ENCODE results near the gene MPPED2.

Gene MPPED2

DNA sequence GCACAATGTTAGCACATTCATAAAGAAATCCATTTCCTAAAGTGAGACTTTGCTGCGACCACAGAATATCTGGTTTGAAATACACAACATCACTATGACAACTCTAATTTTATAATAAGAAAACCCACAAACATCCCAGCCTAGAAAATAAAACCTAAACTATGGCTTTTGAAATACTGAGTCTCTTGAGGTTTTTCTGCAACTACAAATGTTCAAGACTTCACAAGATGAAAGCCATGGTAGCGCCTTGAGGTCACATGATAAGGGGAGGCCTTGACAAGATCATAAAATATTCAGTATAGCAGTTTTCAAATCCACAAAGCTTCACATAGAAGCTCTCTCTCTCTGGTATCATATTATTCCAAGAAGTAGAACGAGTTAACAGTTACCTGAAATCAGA lies 126.8 kb downstream of the MPPED2 start:
- Histone ChIP-seq H3K27me3 (ENCODE audit: low read depth, low read length) (no peaks in the 10 kb centered on the region), H3K4me2 (ENCODE audit: low read length) (no peak overlapping the region), H3K27ac (ENCODE audit: low read length) (no peak overlapping the region), H3K79me2 (ENCODE audit: low read length) (no peaks in the 10 kb centered on the region), H3K36me3 (replicated peaks; ENCODE audit: low read depth, low read length) (no peaks in the 10 kb centered on the region), H4K20me1 (ENCODE audit: insufficient read depth, low read length) (no peaks in the 10 kb centered on the region), H3K9me3 (ENCODE audit: insufficient read depth, low read length) (no peaks in the 10 kb centered on the region), H2AFZ (ENCODE audit: low read depth, low read length) (no peak overlapping the region), H3K4me1 (ENCODE audit: low read length) (no peaks in the 10 kb centered on the region), H3K9ac (ENCODE audit: low read length) (no peak overlapping the region), H3K4me3 (ENCODE audit: low read length) (no peak overlapping the region)
- TF ChIP-seq, protein P1, sequence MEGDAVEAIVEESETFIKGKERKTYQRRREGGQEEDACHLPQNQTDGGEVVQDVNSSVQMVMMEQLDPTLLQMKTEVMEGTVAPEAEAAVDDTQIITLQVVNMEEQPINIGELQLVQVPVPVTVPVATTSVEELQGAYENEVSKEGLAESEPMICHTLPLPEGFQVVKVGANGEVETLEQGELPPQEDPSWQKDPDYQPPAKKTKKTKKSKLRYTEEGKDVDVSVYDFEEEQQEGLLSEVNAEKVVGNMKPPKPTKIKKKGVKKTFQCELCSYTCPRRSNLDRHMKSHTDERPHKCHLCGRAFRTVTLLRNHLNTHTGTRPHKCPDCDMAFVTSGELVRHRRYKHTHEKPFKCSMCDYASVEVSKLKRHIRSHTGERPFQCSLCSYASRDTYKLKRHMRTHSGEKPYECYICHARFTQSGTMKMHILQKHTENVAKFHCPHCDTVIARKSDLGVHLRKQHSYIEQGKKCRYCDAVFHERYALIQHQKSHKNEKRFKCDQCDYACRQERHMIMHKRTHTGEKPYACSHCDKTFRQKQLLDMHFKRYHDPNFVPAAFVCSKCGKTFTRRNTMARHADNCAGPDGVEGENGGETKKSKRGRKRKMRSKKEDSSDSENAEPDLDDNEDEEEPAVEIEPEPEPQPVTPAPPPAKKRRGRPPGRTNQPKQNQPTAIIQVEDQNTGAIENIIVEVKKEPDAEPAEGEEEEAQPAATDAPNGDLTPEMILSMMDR (IDR thresholded peaks at IDR 0.05; ENCODE audit: low read depth, low read length): no peak
- TF ChIP-seq EZH2phosphoT487 (IDR thresholded peaks at IDR 0.05; ENCODE audit: low read depth): no peak

DNA sequence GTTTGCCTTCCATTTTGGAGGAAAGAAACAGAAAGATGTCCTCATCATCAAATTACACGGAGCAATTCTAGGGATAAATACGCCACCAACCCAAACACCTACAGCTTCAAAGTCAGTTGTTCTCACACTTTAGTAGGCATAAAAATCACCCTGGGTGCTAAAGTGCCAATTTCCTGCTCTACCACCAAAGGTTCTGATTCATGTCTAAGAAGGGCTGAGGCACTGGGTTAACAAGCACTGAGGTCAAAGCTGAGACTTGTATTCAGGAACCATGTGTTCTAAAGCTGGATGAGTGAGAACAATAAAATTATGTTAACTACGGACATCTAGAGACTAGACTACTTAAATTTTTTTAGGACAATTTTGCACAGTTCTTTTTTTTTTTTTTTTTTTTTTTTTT lies 127.6 kb downstream of the MPPED2 start:
- TF ChIP-seq EZH2phosphoT487 (IDR thresholded peaks at IDR 0.05; ENCODE audit: low read depth): no peak
- TF ChIP-seq, protein P1 (IDR thresholded peaks at IDR 0.05; ENCODE audit: low read depth, low read length): no peak

DNA sequence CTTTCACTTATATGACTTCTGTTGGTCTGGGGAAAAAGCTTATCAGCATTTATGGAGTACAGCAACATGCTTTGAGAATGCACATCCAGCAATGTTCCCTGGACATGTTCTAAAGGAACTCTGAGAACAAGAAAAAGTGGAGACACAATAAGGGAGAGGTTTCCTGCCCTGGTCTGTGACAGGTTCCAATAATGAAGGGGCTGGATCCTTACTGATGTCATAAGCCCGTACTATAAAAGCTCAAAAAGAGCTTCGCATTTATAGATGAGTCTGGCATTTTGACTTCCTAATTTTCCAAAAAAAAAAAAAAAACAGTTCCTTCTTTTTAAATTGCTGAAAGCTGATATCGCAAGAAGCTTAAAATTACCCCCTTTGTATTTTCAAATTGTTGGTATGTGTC lies 129.1 kb downstream of the MPPED2 start:
- no peaks in the 10 kb centered on the region for H3K79me2 ChIP-seq (ENCODE audit: low read length)
- H4K20me1 ChIP-seq (ENCODE audit: insufficient read depth, low read length): no peaks in the 10 kb centered on the region
- H3K9me3 ChIP-seq (ENCODE audit: insufficient read depth, low read length): no peaks in the 10 kb centered on the region
- H3K27me3 ChIP-seq (ENCODE audit: low read depth, low read length): no peaks in the 10 kb centered on the region
- no peak overlapping the region for H3K27ac ChIP-seq (ENCODE audit: low read length)
- H3K9ac ChIP-seq (ENCODE audit: low read length): no peak overlapping the region
- H2AFZ ChIP-seq (ENCODE audit: low read depth, low read length): no peak overlapping the region
- H3K4me3 ChIP-seq (ENCODE audit: low read length): no peak overlapping the region
- H3K36me3 ChIP-seq (replicated peaks; ENCODE audit: low read depth, low read length): no peaks in the 10 kb centered on the region
- no peak overlapping the region for H3K4me2 ChIP-seq (ENCODE audit: low read length)
- TF ChIP-seq EZH2phosphoT487 (IDR thresholded peaks at IDR 0.05; ENCODE audit: low read depth): no peak
- TF ChIP-seq, protein P1 (IDR thresholded peaks at IDR 0.05; ENCODE audit: low read depth, low read length): no peak
- no peaks in the 10 kb centered on the region for H3K4me1 ChIP-seq (ENCODE audit: low read length)

More for the DNA sequence above, 127.6 kb downstream of the MPPED2 start:
- Histone ChIP-seq H2AFZ (ENCODE audit: low read depth, low read length) (no peak overlapping the region), H3K27me3 (ENCODE audit: low read depth, low read length) (no peaks in the 10 kb centered on the region), H3K27ac (ENCODE audit: low read length) (no peak overlapping the region), H3K4me2 (ENCODE audit: low read length) (no peak overlapping the region), H3K9me3 (ENCODE audit: insufficient read depth, low read length) (no peaks in the 10 kb centered on the region), H3K36me3 (replicated peaks; ENCODE audit: low read depth, low read length) (no peaks in the 10 kb centered on the region), H3K4me1 (ENCODE audit: low read length) (no peaks in the 10 kb centered on the region), H4K20me1 (ENCODE audit: insufficient read depth, low read length) (no peaks in the 10 kb centered on the region), H3K9ac (ENCODE audit: low read length) (no peak overlapping the region), H3K79me2 (ENCODE audit: low read length) (no peaks in the 10 kb centered on the region), H3K4me3 (ENCODE audit: low read length) (no peak overlapping the region)

DNA sequence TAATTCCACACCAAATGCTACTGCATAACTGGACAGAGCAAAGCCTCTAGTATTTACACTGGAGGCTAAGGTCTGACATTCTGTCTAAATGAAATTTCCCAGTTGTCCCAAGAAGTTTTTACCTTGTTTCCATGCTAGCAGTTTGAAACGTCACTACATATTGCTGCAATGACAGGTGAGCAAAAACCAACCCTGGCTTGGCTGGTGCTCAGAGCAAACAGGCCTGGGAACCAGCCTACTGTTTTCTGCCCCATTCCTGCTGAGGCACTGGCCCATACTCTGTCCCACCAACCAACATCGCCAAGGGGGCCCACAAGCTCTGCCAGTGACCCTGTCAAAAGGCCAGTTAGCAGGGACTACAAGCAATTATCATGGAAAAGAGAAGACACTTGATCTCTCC lies 131.1 kb downstream of the MPPED2 start:
- H2AFZ ChIP-seq (ENCODE audit: low read depth, low read length): no peak overlapping the region
- no peaks in the 10 kb centered on the region for H3K4me1 ChIP-seq (ENCODE audit: low read length)
- no peak overlapping the region for H3K9ac ChIP-seq (ENCODE audit: low read length)
- no peak overlapping the region for H3K4me3 ChIP-seq (ENCODE audit: low read length)
- H3K4me2 ChIP-seq (ENCODE audit: low read length): no peak overlapping the region
- TF ChIP-seq, protein P1 (IDR thresholded peaks at IDR 0.05; ENCODE audit: low read depth, low read length): no peak
- TF ChIP-seq EZH2phosphoT487 (IDR thresholded peaks at IDR 0.05; ENCODE audit: low read depth): no peak
- no peaks in the 10 kb centered on the region for H3K36me3 ChIP-seq (replicated peaks; ENCODE audit: low read depth, low read length)
- no peaks in the 10 kb centered on the region for H3K27me3 ChIP-seq (ENCODE audit: low read depth, low read length)
- H3K27ac ChIP-seq (ENCODE audit: low read length): no peak overlapping the region
- H4K20me1 ChIP-seq (ENCODE audit: insufficient read depth, low read length): no peaks in the 10 kb centered on the region
- no peaks in the 10 kb centered on the region for H3K9me3 ChIP-seq (ENCODE audit: insufficient read depth, low read length)
- H3K79me2 ChIP-seq (ENCODE audit: low read length): no peaks in the 10 kb centered on the region

Measured in OCI-LY3 (cell line).